SK-N-SH treated with all-trans-retinoic acid at 6 μM for 48 hours (cell line): ENCODE data around the gene TPH2.

Source experiments
- ATAC-seq: fragments of 200-7000 bp; cut with Tn5 transposase; 3 replicates; pipeline ENCODE4 v1.9.1; 2020; ENCODE audit warnings: mild to moderate bottlenecking, moderate library complexity
- ARNTL ChIP-seq: fragments of 450-650 bp; formaldehyde crosslinking; IDR thresholded peaks from 2 replicates; pipeline ENCODE4 v1.5.0; 2020; ENCODE audit warnings: low read depth, mild to moderate bottlenecking, moderate library complexity, borderline replicate concordance
- BACH2 ChIP-seq: fragments of 250-450 bp; sonication (Bioruptor Pico); IDR thresholded peaks from 2 replicates; pipeline ENCODE4 v1.9.0; 2021; ENCODE audit warnings: mild to moderate bottlenecking, borderline replicate concordance
- CREB5 ChIP-seq: fragments of 250-450 bp; sonication (Bioruptor Pico); IDR thresholded peaks from 2 replicates; pipeline ENCODE4 v1.5.1; 2020; ENCODE audit warnings: low read depth, mild to moderate bottlenecking, moderate library complexity
- CSDC2 ChIP-seq: fragments of 250-450 bp; sonication (Bioruptor Pico); IDR thresholded peaks from 2 replicates; pipeline ENCODE4 v1.5.0; 2020; ENCODE audit warnings: mild to moderate bottlenecking, moderate library complexity
- CSRNP3 ChIP-seq: fragments of 250-450 bp; sonication (Bioruptor Pico); IDR thresholded peaks from 2 replicates; pipeline ENCODE4 v1.5.1; 2021; ENCODE audit warnings: mild to moderate bottlenecking, moderate library complexity
- ISL1 ChIP-seq: fragments of 250-450 bp; sonication (Bioruptor Pico); IDR thresholded peaks from 2 replicates; pipeline ENCODE4 v2.1.2; 2022; ENCODE audit warnings: mild to moderate bottlenecking, moderate library complexity
- POU6F1 ChIP-seq: fragments of 250-450 bp; sonication (Bioruptor Pico); IDR thresholded peaks from 2 replicates; pipeline ENCODE4 v1.8.0; 2021; ENCODE audit warnings: low read depth, mild to moderate bottlenecking, moderate library complexity, borderline replicate concordance
- PPARA ChIP-seq: fragments of 250-450 bp; sonication (Bioruptor Pico); IDR thresholded peaks from 2 replicates; pipeline ENCODE4 v1.5.0; 2020; ENCODE audit warnings: mild to moderate bottlenecking, borderline replicate concordance
- SNAI2 ChIP-seq: fragments of 250-450 bp; sonication (Bioruptor Pico); IDR thresholded peaks from 2 replicates; pipeline ENCODE4 v1.5.0; 2020; ENCODE audit warnings: mild to moderate bottlenecking, moderate library complexity
- TOX ChIP-seq: fragments of 250-450 bp; sonication (Bioruptor Pico); IDR thresholded peaks from 2 replicates; pipeline ENCODE4 v1.8.0; 2021; ENCODE audit warnings: mild to moderate bottlenecking, moderate library complexity, borderline replicate concordance
- TSHZ2 ChIP-seq: fragments of 250-450 bp; sonication (Bioruptor Pico); IDR thresholded peaks from 2 replicates; pipeline ENCODE4 v1.5.0; 2020; ENCODE audit warnings: mild to moderate bottlenecking, moderate library complexity
- ZC3H10 ChIP-seq: fragments of 250-450 bp; sonication (Bioruptor Pico); IDR thresholded peaks from 2 replicates; pipeline ENCODE4 v1.5.1; 2021; ENCODE audit warnings: mild to moderate bottlenecking, moderate library complexity
- ZFP3 ChIP-seq: fragments of 250-450 bp; sonication (Bioruptor Pico); IDR thresholded peaks from 2 replicates; pipeline ENCODE4 v1.5.0; 2020; ENCODE audit warnings: mild to moderate bottlenecking, moderate library complexity
- ZFP30 ChIP-seq: fragments of 450-650 bp; formaldehyde crosslinking; IDR thresholded peaks from 2 replicates; pipeline ENCODE4 v1.5.0; 2022; ENCODE audit warnings: mild to moderate bottlenecking, moderate library complexity
- ZNF8 ChIP-seq: fragments of 450-650 bp; formaldehyde crosslinking; IDR thresholded peaks from 2 replicates; pipeline ENCODE4 v1.5.0; 2020; ENCODE audit warnings: mild to moderate bottlenecking, moderate library complexity

TPH2 gene

GRCh38 chr12:71938728-71939385, at the start of gene TPH2:
TPH2 (plus strand) TSS chr12:71938845; CDS start chr12:71938987, 142 bp downstream.
- TF ChIP-seq SNAI2 (CRISPR knock-in tag) (peak; percentile 89; the same call in 1 of the 2 replicates), BACH2 (CRISPR knock-in tag) (no peak), ZC3H10 (no peak), ZNF8 (no peak), TOX (CRISPR knock-in tag) (no peak), ZFP3 (CRISPR knock-in tag) (0 out of 2 replicates have a peak, but pooled peaks have one; percentile 37), TSHZ2 (CRISPR knock-in tag) (0 out of 2 replicates have a peak, but pooled peaks have one; percentile 44), ARNTL (CRISPR knock-in tag) (no peak), PPARA (CRISPR knock-in tag) (0 out of 2 replicates have a peak, but pooled peaks have one; percentile 66), ISL1 (CRISPR knock-in tag) (peak; percentile 41; the same call in 1 of the 2 replicates), CSDC2 (CRISPR knock-in tag) (peak; percentile 91), POU6F1 (CRISPR knock-in tag) (no peak)
- ATAC-seq, result peak; percentile 90

- TF ChIP-seq CSRNP3 (no peak), ISL1 (CRISPR knock-in tag) (no peak), CSDC2 (CRISPR knock-in tag) (no peak), BACH2 (CRISPR knock-in tag) (no peak), ZFP30 (CRISPR knock-in tag) (no peak), CREB5 (CRISPR knock-in tag) (no peak), POU6F1 (CRISPR knock-in tag) (no peak), TSHZ2 (CRISPR knock-in tag) (no peak)
- TF ChIP-seq, all 23 proteins: peak for 0
- ATAC-seq, result no peak
Observed at GRCh38 chr12:71890475-71890874, 48.2 kb upstream of the TPH2 start.

GRCh38 chr12:71892059-71892458, 46.6 kb upstream of the TPH2 start:
- TF ChIP-seq CSRNP3, result no peak
- no peak for ATAC-seq
